Fibroblast of lung (primary cell): ENCODE measurements around the gene TNS3.

ENCODE experiments used
- CTCF ChIP-seq, 2 donors: IDR thresholded peaks in 1 of 2; conservative IDR thresholded peaks in 1 of 2; 1 replicate in 1 of 2; 2 replicates in 1 of 2; pipeline ENCODE4 v1.5.1; 2011 to 2012; ENCODE audit warnings: low read length in 2 of 2, control low read depth in 1 of 2, inconsistent platforms in 1 of 2, low read depth in 1 of 2, mild to moderate bottlenecking in 1 of 2
- EZH2 ChIP-seq: IDR thresholded peaks from 2 replicates; pipeline ENCODE4 v1.5.1; 2012; ENCODE audit warnings: low read length, control low read depth, mild to moderate bottlenecking; ENCODE audit errors: missing control alignments

GRCh38 chr7:47605816-47606575 lies 24.1 kb upstream of the TNS3 start:
- TF ChIP-seq CTCF (conservative IDR thresholded peaks at IDR 0.05 in 1 of 2, IDR thresholded peaks at IDR 0.05 in 1 of 2; ENCODE audit: low read depth in 1 of 2, low read length in 2 of 2) (no peak), EZH2 (no peak)
